NB4 (cell line): ENCODE data around the gene KCNJ4.

Experiments used
- DNase-seq: peaks from one replicate; pipeline ENCODE4 v3.0.0; 2010; ENCODE audit warnings: low read depth
- H3K4me3 ChIP-seq: one replicate; pipeline ENCODE4 v1.5.1; 2011; ENCODE audit warnings: mild to moderate bottlenecking, low read depth, low read length, moderate library complexity
- MYC ChIP-seq: IDR thresholded peaks from 2 replicates; pipeline ENCODE4 v1.6.1; 2011; ENCODE audit warnings: low read depth, low read length
- POLR2A ChIP-seq: IDR thresholded peaks from 2 replicates; pipeline ENCODE4 v1.6.1; 2011; ENCODE audit warnings: mild to moderate bottlenecking; ENCODE audit not compliant: insufficient read length; ENCODE audit errors: extremely low read depth
- TF ChIP-seq, protein P1 (sequence below): IDR thresholded peaks from one replicate; pipeline ENCODE4 v1.5.1; 2012; ENCODE audit warnings: low read depth, low read length
- TF ChIP-seq, protein P2 (sequence below): IDR thresholded peaks from 2 replicates; pipeline ENCODE4 v1.6.1; 2011; ENCODE audit warnings: low read depth, low read length

KCNJ4 gene

DNA sequence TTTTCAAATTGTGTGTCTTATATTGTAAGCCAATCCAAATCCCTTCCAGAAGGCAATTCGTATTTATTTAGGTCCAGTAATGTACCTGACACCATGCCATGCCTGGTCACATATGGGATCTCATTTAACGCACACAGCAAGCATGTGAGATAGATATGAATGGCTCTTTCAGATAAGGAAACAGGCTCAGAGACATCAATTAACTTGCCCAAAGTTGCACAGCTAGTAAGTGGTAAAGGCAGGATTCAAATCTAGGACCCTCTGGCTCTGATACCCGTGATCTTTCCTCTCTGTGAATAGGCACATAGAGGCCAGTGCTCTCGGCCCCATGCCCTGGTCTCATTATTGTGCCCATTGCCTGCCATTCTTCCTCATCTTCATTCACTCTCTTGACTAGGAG, 34.3 kb downstream of the KCNJ4 start:
- no peak for DNase-seq
- H3K4me3 ChIP-seq: no peak overlapping the region
- TF ChIP-seq, protein P1, sequence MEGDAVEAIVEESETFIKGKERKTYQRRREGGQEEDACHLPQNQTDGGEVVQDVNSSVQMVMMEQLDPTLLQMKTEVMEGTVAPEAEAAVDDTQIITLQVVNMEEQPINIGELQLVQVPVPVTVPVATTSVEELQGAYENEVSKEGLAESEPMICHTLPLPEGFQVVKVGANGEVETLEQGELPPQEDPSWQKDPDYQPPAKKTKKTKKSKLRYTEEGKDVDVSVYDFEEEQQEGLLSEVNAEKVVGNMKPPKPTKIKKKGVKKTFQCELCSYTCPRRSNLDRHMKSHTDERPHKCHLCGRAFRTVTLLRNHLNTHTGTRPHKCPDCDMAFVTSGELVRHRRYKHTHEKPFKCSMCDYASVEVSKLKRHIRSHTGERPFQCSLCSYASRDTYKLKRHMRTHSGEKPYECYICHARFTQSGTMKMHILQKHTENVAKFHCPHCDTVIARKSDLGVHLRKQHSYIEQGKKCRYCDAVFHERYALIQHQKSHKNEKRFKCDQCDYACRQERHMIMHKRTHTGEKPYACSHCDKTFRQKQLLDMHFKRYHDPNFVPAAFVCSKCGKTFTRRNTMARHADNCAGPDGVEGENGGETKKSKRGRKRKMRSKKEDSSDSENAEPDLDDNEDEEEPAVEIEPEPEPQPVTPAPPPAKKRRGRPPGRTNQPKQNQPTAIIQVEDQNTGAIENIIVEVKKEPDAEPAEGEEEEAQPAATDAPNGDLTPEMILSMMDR: no peak
- TF ChIP-seq MYC (no peak), POLR2A (no peak)

DNA sequence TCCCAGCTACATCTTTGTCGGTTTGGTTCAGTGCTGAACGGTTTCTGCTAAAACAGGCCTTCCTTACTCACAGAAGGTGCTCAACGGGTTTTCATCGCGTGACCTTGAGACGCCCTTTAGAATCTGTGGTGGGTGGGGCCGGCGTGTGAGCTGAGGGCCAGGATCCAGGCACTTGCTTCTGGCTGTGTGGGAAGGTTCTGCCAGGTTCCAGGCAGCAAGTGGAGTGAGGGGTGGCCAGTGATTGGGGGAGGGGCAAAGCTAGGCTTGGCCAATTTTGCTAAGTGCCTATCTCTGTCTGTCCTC, 35.2 kb downstream of the KCNJ4 start:
- TF ChIP-seq, protein P1: no peak
- TF ChIP-seq MYC: no peak
- TF ChIP-seq, protein P2, sequence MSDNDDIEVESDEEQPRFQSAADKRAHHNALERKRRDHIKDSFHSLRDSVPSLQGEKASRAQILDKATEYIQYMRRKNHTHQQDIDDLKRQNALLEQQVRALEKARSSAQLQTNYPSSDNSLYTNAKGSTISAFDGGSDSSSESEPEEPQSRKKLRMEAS: no peak
- TF ChIP-seq POLR2A: no peak
- H3K4me3 ChIP-seq: no peak overlapping the region
- DNase-seq: no peak

DNA sequence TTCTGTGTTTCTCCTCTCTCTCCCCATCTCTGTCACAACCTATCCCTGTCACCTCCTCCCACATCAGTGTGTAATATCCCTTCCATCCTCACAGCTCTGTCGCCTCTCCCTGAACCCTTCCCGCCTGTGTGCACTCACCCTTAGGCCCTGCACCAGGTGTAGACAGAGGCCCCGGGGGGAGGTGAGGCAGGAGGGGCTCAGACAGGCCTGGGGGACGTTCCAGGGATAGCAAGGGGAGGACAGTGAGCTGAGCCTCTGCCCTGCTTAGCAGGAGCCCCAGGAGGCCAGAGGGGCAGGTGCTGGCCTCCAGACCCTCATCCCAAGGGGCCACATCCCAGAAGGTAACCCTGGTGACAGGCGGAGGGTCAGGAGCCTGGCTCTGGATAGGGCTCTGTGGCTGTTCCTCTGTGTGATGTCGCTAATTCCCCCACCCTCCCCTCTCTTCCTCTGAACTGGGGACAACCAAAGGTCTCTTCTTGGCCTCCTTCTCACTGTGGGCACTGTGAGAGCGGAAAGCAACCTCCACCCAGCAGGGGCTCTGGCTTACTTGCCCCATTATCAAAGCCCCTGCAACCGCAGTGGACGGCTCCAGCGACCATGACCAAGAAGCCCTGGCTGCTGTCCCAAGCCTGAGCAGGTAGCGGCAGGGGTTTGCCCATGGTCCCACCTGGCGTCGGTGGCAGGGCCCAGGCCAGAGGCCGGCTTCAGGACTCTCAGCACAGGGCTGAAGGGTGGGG, 35.7 kb downstream of the KCNJ4 start:
- H3K4me3 ChIP-seq: no peak overlapping the region
- TF ChIP-seq MYC: no peak
- no peak for TF ChIP-seq POLR2A
- TF ChIP-seq, protein P2: no peak
- TF ChIP-seq, protein P1: no peak
- DNase-seq: no peak

DNA sequence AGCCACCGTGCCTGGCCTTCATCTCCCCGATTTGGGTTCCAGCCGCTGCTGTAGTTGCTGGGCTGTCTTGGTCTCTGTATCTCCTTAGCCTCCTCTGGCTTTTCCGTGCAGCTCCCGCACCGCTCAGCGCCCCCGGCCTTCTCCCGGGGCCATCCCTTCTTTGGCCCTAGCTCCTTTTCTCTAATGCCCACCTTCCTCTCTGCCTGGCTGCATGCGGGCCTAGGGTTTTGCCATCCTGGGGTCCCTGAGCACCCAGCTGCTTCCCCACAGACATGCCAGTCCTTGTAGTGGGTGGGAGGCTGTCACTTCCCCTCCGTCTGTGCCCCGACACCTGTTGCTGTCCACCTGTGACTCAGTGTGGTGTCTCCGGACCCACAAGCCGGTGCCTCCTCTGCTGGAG, 36.4 kb downstream of the KCNJ4 start:
- H3K4me3 ChIP-seq: no peak overlapping the region
- TF ChIP-seq MYC: no peak
- TF ChIP-seq, protein P2: no peak
- TF ChIP-seq, protein P1: no peak
- TF ChIP-seq POLR2A: no peak
- no peak for DNase-seq

DNA sequence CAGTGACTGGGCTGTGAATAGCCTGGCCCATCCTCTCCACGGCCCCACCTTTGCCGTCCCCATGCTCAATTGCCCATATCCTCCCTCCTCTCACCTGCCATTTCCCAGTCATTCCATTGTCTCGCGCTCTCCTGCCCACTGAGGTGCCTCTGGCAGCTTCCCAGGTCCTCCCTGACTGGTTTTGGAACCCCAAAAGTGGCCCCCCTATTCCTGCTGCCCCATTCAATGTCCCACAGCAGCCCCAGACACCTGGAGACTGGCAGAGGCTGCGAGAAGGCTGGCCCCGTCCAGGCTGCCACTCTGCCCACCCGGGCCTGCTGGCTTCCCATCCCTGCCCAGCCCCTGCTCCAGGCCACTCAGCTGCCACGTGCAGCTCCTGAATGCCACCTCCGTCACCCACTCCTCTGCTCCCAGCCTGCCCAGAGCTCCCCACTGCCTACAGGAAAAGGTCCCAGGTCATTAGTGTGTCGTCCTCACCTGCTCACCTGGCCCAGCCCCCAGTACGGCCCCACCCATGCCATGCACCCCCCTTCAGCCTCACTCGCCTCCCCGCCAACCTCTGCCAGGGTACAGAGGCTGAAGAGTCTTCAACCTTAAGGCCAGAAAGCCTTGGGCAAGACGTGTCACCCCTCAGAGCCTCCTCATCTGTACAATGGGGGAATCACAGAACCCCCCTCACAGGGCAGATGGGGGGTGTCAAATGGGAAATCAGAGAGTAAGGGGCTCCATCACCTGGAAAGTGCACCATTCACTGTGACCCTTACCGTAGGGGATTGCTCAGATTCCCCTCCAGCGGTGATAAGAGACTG, 37.5 kb downstream of the KCNJ4 start:
- TF ChIP-seq POLR2A (no peak), MYC (no peak)
- TF ChIP-seq, protein P2: no peak
- TF ChIP-seq, protein P1: no peak
- no peak overlapping the region for H3K4me3 ChIP-seq
- DNase-seq: no peak
